Measurements from ENCODE around the gene ULK1. TPM values are rescaled to one million over a fixed set of nuclear protein-coding genes. Genes with fewer than 3 reads are reported as not detected.

Gene ULK1
- total and polyA plus RNA-seq, 2 experiments from 2014 or later, result 8.4 to 33.8 TPM

GRCh38 chr12:131909081-131909751 is 14.8 kb downstream of the ULK1 start (continued):
- TF ChIP-seq, protein P1, sequence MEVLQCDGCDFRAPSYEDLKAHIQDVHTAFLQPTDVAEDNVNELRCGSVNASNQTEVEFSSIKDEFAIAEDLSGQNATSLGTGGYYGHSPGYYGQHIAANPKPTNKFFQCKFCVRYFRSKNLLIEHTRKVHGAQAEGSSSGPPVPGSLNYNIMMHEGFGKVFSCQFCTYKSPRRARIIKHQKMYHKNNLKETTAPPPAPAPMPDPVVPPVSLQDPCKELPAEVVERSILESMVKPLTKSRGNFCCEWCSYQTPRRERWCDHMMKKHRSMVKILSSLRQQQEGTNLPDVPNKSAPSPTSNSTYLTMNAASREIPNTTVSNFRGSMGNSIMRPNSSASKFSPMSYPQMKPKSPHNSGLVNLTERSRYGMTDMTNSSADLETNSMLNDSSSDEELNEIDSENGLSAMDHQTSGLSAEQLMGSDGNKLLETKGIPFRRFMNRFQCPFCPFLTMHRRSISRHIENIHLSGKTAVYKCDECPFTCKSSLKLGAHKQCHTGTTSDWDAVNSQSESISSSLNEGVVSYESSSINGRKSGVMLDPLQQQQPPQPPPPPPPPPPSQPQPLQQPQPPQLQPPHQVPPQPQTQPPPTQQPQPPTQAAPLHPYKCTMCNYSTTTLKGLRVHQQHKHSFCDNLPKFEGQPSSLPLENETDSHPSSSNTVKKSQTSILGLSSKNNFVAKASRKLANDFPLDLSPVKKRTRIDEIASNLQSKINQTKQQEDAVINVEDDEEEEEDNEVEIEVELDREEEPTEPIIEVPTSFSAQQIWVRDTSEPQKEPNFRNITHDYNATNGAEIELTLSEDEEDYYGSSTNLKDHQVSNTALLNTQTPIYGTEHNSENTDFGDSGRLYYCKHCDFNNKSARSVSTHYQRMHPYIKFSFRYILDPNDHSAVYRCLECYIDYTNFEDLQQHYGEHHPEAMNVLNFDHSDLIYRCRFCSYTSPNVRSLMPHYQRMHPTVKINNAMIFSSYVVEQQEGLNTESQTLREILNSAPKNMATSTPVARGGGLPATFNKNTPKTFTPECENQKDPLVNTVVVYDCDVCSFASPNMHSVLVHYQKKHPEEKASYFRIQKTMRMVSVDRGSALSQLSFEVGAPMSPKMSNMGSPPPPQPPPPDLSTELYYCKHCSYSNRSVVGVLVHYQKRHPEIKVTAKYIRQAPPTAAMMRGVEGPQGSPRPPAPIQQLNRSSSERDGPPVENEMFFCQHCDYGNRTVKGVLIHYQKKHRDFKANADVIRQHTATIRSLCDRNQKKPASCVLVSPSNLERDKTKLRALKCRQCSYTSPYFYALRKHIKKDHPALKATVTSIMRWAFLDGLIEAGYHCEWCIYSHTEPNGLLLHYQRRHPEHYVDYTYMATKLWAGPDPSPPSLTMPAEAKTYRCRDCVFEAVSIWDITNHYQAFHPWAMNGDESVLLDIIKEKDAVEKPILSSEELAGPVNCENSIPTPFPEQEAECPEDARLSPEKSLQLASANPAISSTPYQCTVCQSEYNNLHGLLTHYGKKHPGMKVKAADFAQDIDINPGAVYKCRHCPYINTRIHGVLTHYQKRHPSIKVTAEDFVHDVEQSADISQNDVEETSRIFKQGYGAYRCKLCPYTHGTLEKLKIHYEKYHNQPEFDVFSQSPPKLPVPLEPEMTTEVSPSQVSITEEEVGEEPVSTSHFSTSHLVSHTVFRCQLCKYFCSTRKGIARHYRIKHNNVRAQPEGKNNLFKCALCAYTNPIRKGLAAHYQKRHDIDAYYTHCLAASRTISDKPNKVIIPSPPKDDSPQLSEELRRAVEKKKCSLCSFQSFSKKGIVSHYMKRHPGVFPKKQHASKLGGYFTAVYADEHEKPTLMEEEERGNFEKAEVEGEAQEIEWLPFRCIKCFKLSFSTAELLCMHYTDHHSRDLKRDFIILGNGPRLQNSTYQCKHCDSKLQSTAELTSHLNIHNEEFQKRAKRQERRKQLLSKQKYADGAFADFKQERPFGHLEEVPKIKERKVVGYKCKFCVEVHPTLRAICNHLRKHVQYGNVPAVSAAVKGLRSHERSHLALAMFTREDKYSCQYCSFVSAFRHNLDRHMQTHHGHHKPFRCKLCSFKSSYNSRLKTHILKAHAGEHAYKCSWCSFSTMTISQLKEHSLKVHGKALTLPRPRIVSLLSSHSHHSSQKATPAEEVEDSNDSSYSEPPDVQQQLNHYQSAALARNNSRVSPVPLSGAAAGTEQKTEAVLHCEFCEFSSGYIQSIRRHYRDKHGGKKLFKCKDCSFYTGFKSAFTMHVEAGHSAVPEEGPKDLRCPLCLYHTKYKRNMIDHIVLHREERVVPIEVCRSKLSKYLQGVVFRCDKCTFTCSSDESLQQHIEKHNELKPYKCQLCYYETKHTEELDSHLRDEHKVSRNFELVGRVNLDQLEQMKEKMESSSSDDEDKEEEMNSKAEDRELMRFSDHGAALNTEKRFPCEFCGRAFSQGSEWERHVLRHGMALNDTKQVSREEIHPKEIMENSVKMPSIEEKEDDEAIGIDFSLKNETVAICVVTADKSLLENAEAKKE (CRISPR knock-in tag; IDR thresholded peaks at IDR 0.05), result no peak
- TF ChIP-seq JUNB (IDR thresholded peaks at IDR 0.05; ENCODE audit: unreplicated experiment), result no peak
- TF ChIP-seq CREB1 (CRISPR knock-in tag; IDR thresholded peaks at IDR 0.05; ENCODE audit: low read depth), result no peak
- TF ChIP-seq EZH2 (IDR thresholded peaks at IDR 0.05; ENCODE audit: low read depth, unreplicated experiment), result no peak
- no peak for TF ChIP-seq NANOG (IDR thresholded peaks at IDR 0.05; ENCODE audit: borderline replicate concordance)
- TF ChIP-seq ZNF114 (CRISPR knock-in tag; IDR thresholded peaks at IDR 0.05), result no peak
- no peak for TF ChIP-seq ZNF331 (CRISPR knock-in tag; IDR thresholded peaks at IDR 0.05; ENCODE audit: low read depth)
- no peak for TF ChIP-seq POLR2AphosphoS5 (IDR thresholded peaks at IDR 0.05; ENCODE audit: low read depth)
- no peak for TF ChIP-seq STAT1 (IDR thresholded peaks at IDR 0.05; ENCODE audit: unreplicated experiment)

- H3K9me3 Mint-ChIP-seq, result no peaks in the 10 kb centered on the region
- H3K27me3 Mint-ChIP-seq (ENCODE audit: insufficient read depth, low read depth, poor library complexity), result peaks cover 10% of the 10 kb centered on the region
- H3K4me3 Mint-ChIP-seq, result no peak overlapping the region
- Histone ChIP-seq H3K4me1 (ENCODE audit: insufficient read depth) (no peaks in the 10 kb centered on the region), H3K27me3 (ENCODE audit: insufficient read depth) (no peaks in the 10 kb centered on the region), H3K9me2 (ENCODE audit: insufficient read depth) (no peaks in the 10 kb centered on the region), H3F3A (replicated peaks; ENCODE audit: low read depth) (0 out of 2 replicates have a peak, but pooled peaks cover 8% of the 10 kb centered on the region), H4K20me1 (replicated peaks; ENCODE audit: insufficient read depth) (peaks cover 8% of the 10 kb centered on the region; the same call in 1 of the 2 replicates), H3K36me3 (ENCODE audit: insufficient read depth) (no peaks in the 10 kb centered on the region), H3K79me2 (replicated peaks; ENCODE audit: insufficient read depth) (no peaks in the 10 kb centered on the region), H3K4me2 (no peak overlapping the region), H3K4me3 (no peak overlapping the region), H2AFZ (no peak overlapping the region), H3K27ac (ENCODE audit: low read depth) (no peak overlapping the region)
- H3K4me1 Mint-ChIP-seq, result no peaks in the 10 kb centered on the region; the same call in 1 of the 3 replicates
- DNase-seq (ENCODE audit: low spot score) (no peak), ATAC-seq (no peak)
- no peak overlapping the region for H3K27ac Mint-ChIP-seq
- H3K36me3 Mint-ChIP-seq (ENCODE audit: low read depth), result peaks cover 30% of the 10 kb centered on the region
- no peak for TF ChIP-seq ZNF114 (CRISPR knock-in tag; IDR thresholded peaks at IDR 0.05)
- no peak for TF ChIP-seq ZNF331 (CRISPR knock-in tag; IDR thresholded peaks at IDR 0.05; ENCODE audit: low read depth)
- TF ChIP-seq POLR2AphosphoS5 (IDR thresholded peaks at IDR 0.05; ENCODE audit: low read depth), result no peak
- TF ChIP-seq, protein P2, sequence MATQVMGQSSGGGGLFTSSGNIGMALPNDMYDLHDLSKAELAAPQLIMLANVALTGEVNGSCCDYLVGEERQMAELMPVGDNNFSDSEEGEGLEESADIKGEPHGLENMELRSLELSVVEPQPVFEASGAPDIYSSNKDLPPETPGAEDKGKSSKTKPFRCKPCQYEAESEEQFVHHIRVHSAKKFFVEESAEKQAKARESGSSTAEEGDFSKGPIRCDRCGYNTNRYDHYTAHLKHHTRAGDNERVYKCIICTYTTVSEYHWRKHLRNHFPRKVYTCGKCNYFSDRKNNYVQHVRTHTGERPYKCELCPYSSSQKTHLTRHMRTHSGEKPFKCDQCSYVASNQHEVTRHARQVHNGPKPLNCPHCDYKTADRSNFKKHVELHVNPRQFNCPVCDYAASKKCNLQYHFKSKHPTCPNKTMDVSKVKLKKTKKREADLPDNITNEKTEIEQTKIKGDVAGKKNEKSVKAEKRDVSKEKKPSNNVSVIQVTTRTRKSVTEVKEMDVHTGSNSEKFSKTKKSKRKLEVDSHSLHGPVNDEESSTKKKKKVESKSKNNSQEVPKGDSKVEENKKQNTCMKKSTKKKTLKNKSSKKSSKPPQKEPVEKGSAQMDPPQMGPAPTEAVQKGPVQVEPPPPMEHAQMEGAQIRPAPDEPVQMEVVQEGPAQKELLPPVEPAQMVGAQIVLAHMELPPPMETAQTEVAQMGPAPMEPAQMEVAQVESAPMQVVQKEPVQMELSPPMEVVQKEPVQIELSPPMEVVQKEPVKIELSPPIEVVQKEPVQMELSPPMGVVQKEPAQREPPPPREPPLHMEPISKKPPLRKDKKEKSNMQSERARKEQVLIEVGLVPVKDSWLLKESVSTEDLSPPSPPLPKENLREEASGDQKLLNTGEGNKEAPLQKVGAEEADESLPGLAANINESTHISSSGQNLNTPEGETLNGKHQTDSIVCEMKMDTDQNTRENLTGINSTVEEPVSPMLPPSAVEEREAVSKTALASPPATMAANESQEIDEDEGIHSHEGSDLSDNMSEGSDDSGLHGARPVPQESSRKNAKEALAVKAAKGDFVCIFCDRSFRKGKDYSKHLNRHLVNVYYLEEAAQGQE (IDR thresholded peaks at IDR 0.05; ENCODE audit: unreplicated experiment), result no peak
- TF ChIP-seq, protein P3, sequence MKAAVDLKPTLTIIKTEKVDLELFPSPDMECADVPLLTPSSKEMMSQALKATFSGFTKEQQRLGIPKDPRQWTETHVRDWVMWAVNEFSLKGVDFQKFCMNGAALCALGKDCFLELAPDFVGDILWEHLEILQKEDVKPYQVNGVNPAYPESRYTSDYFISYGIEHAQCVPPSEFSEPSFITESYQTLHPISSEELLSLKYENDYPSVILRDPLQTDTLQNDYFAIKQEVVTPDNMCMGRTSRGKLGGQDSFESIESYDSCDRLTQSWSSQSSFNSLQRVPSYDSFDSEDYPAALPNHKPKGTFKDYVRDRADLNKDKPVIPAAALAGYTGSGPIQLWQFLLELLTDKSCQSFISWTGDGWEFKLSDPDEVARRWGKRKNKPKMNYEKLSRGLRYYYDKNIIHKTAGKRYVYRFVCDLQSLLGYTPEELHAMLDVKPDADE (IDR thresholded peaks at IDR 0.05), result no peak
- TF ChIP-seq CTCF (conservative IDR thresholded peaks at IDR 0.05; ENCODE audit: low read depth in 2 of 2), result no peak
- TF ChIP-seq JUNB (IDR thresholded peaks at IDR 0.05; ENCODE audit: unreplicated experiment), result no peak
Observed at GRCh38 chr12:131909752-131910219, 15.4 kb downstream of the ULK1 start.
